Suppressor macrophage (primary cell): ENCODE measurements around the gene IQCN.

Source experiments
- DNase-seq, 4 experiments: peaks; one replicate each; pipeline ENCODE4 v3.0.0-alpha.2; 2020 to 2022

The IQCN gene

DNA sequence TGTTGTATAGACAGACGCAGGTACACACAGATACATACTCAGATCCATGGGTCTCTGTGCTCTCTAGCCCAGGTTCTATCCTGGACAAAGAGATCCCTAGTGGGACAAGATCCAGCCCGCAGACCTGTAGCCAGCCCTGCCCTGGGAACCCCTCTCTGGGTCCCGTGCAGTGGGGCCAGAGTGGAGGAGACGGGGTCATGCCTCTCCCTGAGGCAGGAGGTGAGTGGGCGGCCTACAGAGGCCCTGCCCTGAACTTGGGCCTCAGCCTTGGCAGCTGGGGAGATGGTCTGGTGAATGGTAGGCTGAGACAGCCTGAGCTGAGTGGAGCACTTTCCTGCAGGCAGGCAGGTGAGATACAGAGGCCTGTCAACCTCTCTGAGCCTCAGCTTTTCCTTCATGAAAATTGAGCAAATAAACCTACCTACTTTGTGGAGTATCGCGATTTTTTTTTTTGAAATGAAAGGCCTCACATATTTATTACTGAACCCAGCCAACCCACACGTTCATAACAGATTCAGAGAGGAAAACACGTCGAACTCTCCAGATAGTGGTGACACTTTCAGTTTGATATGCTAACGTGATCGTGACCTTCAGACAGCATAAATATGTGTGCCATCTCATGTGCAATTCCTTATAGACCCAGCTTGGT lies 10.6 kb upstream of the IQCN start:
- peak in 3 of 4 experiments; percentile 39 to 70 (median 41) for DNase-seq

GRCh38 chr19:18283338-18283737 lies 9.1 kb upstream of the IQCN start:
- no peak for DNase-seq

- peak in 1 of 4 experiments; percentile 19 for DNase-seq
These were observed 8.5 kb upstream of the IQCN start for GRCh38 chr19:18282788-18283141.

DNA sequence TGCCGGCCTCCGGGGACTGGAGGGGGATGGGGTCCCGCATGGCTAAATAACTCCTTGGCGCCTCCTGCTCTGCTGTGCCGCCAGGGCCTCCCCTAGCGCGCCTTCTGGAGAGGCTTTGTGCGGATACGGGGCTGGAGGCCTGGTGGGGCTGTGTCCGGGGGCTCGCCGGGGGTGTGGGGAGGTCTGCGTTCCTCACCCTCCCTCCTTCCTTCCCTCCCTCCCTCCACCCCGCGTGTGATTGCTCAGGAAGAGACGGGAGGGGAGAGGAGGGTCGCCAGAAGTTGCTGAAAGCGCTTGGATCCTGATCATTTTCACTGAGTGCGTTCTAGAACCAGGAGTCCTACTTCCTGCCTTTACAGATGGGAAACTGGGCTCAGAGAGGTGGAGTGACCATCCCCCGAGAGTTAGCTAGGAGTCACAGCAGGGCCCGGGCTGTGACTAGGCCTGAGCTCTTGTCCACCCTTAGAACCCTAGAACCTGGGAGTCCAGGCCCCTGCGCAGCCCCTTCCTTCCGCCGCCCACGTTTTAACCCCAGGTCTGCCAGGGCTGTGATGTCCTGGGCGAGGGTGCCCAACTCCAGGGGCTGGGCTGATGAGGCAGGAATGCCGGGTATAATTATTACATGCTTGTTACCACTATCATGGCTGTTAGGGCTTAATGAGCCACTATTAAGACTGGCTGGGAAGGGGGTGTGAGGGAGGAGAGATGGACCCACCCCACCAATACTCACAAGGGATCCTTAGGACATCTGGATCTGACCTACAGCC lies 8.0 kb upstream of the IQCN start:
- DNase-seq: peak in 3 of 4 experiments; percentile 61 to 68 (median 62)

DNA sequence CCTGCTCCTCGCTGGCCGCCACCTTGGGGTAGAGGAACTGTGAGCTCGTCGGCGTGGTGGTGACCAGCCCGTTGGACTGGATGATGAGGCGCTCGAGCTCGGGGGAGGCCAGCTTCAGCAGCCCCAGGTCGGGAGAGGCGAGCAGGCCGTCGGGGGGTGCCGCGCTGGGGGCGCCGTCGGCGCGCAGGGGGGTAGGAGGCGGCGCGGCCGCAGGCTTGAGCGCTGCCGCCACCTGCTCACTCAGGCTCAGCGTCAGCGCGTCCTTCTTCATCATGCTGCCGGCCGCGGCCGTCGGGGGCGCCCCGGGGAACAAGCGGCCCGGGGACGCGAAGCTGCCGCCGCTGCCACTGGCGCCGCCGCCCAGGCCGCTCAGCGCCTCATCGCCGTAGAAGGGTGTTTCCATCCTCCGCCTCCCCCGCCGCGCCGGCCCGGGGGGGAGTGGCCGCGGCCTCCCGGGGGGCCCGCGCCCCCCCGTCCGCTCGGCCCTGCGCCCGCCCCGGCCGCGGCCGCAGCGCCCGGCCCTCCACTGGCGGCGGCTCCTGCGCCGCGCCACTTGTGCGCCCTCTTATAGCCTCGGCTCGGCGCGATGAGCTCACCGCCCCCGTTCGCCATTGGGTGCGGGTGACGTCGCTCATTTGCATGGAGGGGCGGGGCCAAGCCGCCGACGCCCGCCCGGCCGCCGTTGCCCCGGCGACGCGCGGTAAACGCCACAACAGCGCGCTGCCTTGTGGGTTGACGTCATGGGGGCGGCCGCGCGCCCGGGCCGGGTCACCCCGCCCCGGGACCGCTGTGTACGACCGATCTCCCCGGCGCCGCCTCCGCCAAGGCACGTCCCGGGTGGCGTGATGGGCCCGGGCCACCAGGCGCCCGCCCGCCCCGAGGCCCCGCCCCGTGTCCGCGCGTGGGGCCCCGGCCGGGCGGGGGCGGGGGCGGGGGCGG lies 7.1 kb upstream of the IQCN start, which contains the start of gene JUND:
JUND (minus strand) TSS at position 541 of the 939 bp plus-strand sequence; CDS start at position 403, 138 bp downstream.
- DNase-seq: peak; percentile 99 to 100 (median 100)

- peak; percentile 73 to 92 (median 82) for DNase-seq
These were observed 6.2 kb upstream of the IQCN start for GRCh38 chr19:18280247-18281081.

DNA sequence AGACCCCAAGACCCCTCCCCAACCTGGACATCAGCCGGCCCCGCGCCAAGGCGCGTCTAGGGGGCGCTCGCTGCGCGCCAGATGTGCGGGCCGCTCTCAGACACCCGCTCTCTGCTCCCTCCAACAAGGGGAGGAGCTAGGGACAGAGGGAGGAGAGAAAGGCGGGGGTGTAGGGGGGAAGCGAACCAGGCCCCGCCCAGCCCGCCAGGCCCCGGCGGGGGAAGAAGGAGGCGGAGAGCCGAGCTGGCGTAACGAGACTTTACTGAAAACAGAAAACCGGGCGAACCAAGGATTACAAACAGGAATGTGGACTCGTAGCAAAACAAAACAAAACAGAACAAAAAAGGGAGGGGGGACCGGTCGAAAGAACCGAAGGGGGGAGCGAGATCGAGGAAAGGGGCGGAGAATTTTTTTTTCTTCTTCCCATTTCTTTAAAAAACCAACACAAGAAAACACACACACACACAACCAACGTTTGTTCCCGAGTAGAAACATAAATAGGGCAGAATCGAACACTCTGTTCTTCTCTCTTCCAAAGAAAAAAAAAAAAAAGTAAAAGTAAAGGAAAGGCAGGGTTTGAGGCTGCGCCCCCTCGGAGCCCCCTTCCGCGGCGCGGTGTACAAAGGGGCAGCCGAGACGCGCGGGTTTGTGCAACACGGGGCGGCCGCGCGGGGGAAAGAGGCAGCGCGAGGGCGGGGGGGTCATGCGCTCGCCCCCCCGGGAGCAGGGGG lies 5.4 kb upstream of the IQCN start:
- peak; percentile 93 to 98 (median 96) for DNase-seq

DNA sequence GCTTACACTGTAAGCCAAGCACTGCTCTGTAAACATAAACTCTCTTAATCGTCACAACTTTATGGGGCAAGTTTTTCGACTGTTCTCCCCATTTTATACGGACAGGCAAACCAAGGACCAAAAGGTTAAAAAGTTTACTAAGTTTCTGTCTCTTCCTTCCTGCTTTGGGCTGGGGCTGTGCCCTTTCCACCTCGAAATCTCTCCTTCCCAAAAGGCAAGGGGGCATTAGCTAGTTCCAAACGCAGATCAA lies 4.9 kb upstream of the IQCN start:
- DNase-seq: no peak

- DNase-seq: peak; percentile 30 to 56 (median 44)
These were observed 4.4 kb upstream of the IQCN start for GRCh38 chr19:18278521-18279265.

GRCh38 chr19:18274781-18275356 lies 617 bp upstream of the IQCN start:
- DNase-seq: peak; percentile 79 to 88 (median 84)

DNA sequence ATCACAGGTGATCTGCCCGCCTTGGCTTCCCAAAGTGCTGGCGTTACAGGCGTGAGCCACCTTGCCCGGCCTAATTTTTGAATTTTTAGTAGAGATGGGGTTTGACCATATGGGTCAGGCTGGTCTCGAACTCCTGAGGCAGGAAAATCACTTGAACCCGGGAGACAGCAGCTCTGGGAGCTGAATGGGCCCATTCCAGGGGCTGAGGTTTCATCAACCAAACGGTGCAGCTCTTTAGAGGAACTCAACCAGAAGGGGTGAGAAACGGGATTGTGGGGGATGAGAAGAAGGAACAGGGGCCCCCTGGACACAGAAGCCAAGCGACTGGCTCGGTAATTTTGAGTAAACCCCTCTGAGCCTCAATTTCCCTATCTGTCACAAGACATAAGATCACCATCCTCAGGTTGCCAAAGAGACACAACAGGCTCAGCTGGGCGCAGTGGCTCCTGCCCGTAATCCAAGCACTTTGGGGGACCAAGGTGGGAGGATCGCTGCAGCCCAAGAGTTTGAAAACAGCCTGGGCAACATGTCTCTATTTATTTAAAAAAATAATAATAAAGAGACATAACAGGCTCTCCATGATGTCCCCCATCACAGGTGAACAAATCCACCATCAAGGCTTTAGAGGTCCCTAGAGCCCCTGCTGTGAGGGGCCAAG lies 562 bp downstream of the IQCN start:
- no peak for DNase-seq

DNA sequence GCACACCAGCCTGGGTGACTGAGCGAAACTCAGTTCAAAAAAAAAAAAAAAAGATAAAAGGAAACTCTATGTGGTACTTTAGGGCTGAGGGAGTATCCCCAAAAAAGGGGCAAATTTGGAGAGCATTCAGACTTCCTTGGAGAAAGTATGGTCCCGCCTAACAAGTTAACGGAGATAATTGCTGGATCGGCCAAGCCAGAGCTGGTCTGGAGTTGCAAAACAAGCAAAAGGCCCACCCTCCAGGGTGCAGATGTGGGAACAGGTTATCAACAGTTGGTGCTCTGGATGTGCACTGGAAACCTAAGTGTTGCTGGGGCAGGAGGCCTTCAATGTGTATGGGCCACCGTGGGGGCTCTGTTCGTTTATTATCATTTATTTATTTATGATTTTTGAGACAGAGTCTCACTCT lies 2.8 kb downstream of the IQCN start:
- DNase-seq: no peak

GRCh38 chr19:18270326-18270725 lies 3.9 kb downstream of the IQCN start:
- DNase-seq: no peak

GRCh38 chr19:18269070-18269723 lies 5.1 kb downstream of the IQCN start:
- DNase-seq: no peak

DNA sequence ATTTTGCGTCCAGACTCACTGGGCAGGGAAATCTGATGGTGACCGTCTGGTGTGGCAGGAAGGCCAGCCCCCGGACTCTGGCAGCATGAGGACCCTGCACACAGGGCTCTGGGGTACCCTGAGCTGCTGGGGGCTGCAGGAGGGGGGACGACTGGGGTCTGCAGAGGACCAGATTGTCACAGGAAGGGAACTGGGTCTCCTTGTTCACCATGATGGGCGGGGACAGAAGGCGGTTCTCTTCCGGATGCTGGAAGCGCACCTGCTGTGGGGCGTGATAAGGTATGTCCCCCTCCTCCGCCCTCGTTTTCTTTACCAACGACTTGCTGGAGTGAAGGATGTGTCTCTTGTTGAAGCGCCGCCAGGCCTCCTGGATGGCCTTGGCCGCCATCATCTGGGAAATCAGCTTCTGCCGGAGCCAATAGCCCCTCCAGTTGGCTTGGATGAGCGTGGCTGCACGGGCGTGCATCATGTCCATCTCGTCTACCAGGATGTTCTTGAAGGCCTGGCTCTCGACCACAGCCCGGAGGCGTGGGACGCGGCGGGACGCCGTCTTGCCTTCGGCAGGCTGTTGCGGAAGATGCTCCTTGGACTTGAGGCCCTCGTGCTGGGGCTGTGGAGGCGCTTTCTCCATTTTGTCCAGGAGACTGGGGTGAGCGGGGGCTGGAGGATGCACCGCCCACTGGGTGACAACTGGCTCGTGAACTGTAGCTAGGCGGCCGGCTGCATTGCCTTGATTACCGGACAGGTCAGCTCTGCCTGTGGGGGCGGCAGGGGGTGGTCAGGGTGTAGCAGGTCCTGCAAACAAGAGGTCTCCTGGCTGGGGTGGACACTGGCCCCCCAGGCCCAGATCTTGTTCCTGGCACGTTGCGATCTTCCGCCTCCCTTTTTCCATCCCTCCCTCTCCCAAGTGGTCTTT lies 7.2 kb downstream of the IQCN start:
- no peak for DNase-seq

DNA sequence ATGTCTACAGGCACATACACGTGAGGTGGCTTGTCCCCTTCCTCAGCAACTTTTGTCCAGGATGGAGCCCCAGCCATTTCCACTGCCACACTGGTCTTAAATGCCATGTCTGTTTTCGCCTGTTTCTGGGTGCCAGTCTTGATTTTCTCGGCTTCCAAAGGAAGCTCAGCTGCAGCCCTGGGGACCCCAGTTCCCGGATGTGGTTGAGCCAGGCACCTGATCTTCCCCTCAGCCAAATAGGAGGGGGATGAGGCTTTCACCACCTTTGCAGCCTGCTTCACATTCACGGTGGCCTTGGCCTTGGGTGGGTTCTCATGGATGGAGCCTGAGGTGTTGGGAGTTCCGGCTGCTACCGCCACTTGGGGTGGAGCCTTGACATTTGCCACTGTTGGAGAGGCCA lies 8.7 kb downstream of the IQCN start:
- no peak for DNase-seq

GRCh38 chr19:18264971-18265540 lies 9.2 kb downstream of the IQCN start:
- DNase-seq: no peak
